AG04450 (cell line): ENCODE measurements around the gene ADAMTS2. TPM values are rescaled to one million over a fixed set of nuclear protein-coding genes. Genes with fewer than 3 reads are reported as not detected.

Experiments
- CTCF ChIA-PET: fragments of 300-600, 350-600 bp; formaldehyde crosslinking; extraction: SDS; loops from one replicate; lab custom pipeline; 2022; ENCODE audit warnings: antibody characterized with exemption, inconsistent platforms; lab: Charles Lee
- POLR2A ChIA-PET: fragments of 350-600 bp; formaldehyde crosslinking; extraction: SDS; loops from one replicate; lab custom pipeline; 2021; ENCODE audit warnings: antibody characterized with exemption, inconsistent platforms; lab: Yijun Ruan, JAX
- DNase-seq: peaks from one replicate; pipeline ENCODE4 v3.0.0-alpha.2; 2011; ENCODE audit warnings: low read depth, low spot score
- H3K27ac ChIP-seq: one replicate; pipeline ENCODE4 v1.5.1; 2012; ENCODE audit warnings: low read depth, low read length, control low read depth
- H3K27me3 ChIP-seq: one replicate; pipeline ENCODE4 v1.6.0; 2012; ENCODE audit warnings: low read length; ENCODE audit not compliant: control insufficient read depth, insufficient read depth
- H3K4me3 ChIP-seq: 2 replicates; pipeline ENCODE4 v1.5.1; 2011; ENCODE audit warnings: mild to moderate bottlenecking, low read depth, low read length, control low read depth
- H3K9me3 ChIP-seq: 2 replicates; pipeline ENCODE4 v1.5.1; 2012; ENCODE audit warnings: low read length; ENCODE audit not compliant: control insufficient read depth, insufficient read depth
- polyA plus RNA-seq: library from polyadenylated mRNA; depleted of rRNA; stranded (reverse); fragments of >200 nt; gene quantifications from 2 replicates; pipeline ENCODE4 v1.2.3, GENCODE V29; 2011
- TF ChIP-seq, protein P1 (sequence below): IDR thresholded peaks from 2 replicates; pipeline ENCODE4 v1.5.1; 2011; ENCODE audit warnings: low read depth, low read length, control low read depth, inconsistent platforms

The ADAMTS2 gene
- polyA plus RNA-seq, 1 experiment: 22.6 TPM

DNA sequence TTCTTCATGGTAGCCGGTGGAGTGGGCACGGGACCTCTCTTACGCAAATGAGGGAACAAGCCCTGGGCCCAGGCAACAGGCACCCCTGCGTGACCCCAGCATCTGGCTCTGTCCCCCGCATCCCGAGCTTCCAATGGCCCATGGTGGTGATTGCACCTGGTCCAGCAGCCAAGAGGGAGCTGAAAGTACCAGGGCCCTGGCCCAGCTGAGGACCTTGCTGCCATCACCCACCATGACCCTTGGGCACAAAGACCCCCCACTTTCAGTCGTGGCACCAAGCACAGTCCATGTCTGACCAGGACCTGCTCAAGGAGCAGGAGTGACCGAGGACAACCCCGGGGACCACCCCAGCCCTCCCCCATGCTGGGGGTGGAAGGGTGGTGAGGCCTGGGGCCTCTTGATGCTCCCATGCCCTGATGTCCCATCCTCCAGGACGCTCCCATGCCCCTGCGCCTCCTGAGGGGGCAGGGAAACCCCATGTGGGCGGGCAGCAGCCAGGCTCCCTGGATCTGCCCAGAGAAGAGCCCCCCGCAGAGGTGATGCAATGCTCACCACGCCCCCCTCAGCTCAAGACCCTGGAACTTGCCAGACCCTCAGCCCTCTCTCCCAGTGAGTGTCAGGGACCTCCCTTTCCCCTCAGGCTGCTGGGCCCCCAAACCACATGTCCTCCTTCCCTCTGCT is 123.9 kb downstream of the ADAMTS2 start:
- Histone ChIP-seq H3K9me3 (peaks cover 20% of the 10 kb centered on the region), H3K27me3 (no peaks in the 10 kb centered on the region), H3K4me3 (no peak overlapping the region), H3K27ac (no peak overlapping the region)
- ChIA-PET POLR2A (no interaction called here), CTCF (interaction anchor here (0.6 kb wide), 1 partner anchor 54 kb away, joined by 3 read pairs; no protein-coding TSS in a partner anchor)
- TF ChIP-seq, protein P1, sequence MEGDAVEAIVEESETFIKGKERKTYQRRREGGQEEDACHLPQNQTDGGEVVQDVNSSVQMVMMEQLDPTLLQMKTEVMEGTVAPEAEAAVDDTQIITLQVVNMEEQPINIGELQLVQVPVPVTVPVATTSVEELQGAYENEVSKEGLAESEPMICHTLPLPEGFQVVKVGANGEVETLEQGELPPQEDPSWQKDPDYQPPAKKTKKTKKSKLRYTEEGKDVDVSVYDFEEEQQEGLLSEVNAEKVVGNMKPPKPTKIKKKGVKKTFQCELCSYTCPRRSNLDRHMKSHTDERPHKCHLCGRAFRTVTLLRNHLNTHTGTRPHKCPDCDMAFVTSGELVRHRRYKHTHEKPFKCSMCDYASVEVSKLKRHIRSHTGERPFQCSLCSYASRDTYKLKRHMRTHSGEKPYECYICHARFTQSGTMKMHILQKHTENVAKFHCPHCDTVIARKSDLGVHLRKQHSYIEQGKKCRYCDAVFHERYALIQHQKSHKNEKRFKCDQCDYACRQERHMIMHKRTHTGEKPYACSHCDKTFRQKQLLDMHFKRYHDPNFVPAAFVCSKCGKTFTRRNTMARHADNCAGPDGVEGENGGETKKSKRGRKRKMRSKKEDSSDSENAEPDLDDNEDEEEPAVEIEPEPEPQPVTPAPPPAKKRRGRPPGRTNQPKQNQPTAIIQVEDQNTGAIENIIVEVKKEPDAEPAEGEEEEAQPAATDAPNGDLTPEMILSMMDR: no peak
- no peak for DNase-seq

DNA sequence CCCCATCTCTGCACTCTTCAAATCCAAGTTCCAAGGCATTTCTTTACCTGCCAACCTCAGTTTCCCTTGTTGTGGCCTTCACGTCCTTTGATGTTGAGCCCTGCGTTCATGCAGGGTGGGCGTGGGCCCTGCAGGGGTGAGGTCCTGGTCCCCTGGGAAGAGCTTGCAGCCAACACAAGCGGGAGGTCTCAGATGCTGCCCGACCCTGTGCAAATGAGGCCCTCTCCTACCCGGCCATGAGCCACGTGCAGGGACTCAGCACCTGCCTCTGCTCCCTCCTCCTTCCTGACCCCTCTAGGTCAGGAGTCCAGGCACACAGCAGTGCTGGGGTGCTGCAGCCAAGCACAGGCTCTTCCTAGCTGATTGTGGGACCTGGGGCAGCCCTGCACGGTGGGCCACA is 124.5 kb downstream of the ADAMTS2 start:
- CTCF ChIA-PET: interaction anchor here (0.6 kb wide), 1 partner anchor 53 kb away, joined by 3 read pairs; no protein-coding TSS in a partner anchor
- TF ChIP-seq, protein P1: no peak
- H3K27me3 ChIP-seq: no peaks in the 10 kb centered on the region
- POLR2A ChIA-PET: no interaction called here
- H3K4me3 ChIP-seq: no peak overlapping the region
- no peak overlapping the region for H3K27ac ChIP-seq
- DNase-seq: no peak
- H3K9me3 ChIP-seq: peaks cover 20% of the 10 kb centered on the region

DNA sequence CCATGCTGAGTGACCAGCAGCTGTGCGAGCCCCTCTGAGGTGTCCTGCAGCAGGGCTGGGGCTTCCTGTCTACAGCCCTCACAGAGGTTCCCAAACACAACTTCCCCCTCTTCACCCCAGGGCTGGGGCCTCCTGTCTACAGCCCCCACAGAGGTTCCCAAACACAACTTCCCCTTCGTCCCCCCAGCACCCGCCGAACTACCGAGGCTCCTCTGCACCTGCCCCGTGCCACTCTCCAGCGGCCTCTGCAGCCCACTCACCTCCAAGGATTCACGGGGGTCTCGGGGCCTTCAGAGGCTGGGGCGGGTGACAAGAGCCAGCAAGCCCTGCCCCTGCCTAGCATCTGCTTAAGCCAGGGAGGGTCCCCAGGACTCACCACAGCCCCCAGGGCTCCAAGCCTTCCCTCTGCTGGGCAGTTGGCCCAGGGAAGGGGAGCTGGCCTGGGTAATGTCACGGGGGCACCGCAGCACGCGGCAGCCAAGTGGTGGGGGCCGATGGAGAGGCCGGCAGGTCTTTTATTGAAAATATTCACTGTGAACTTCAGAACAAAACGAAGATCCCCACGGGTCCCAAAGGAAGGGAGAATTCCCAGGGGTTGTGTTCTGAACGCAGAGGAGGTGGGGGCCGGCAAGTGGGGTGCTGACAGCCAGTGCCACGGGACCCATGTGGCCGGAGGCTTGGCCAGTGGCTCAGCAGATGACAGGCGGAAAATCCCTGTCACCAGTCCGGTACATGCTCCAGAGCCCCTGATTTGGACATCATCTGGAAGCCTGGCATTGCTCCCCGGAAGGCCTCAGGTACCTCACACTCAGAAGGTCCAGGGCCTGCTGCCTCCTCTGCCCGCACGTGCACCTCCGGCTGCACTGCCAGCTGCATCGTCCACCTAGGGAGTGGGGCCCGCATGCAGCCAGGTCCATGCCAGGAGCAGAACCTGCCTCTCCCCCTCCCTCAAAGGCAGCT is 125.3 kb downstream of the ADAMTS2 start:
- H3K9me3 ChIP-seq: peaks cover 13% of the 10 kb centered on the region
- H3K27me3 ChIP-seq: no peaks in the 10 kb centered on the region
- POLR2A ChIA-PET: no interaction called here
- no peak for DNase-seq
- CTCF ChIA-PET: no interaction called here
- TF ChIP-seq, protein P1: no peak
- no peak overlapping the region for H3K4me3 ChIP-seq
- no peak overlapping the region for H3K27ac ChIP-seq

DNA sequence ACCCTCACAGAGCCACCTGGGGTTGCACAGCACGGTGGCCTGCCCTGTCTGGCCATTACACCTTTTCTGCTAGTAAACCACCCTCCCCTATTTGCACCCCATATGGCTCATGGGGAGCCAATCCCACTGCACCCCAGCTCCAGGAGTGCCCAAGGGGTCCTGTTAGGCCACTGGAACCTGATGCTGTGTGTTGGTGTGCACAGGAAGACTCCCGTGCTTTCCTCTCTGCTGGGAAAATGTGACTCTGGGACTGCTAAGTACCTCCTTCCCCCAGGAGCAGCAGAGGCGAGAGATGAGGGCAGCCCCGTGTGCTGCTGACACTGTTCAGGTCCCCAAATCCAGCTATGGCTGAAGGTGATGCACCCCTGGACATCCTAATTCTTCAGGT is 126.3 kb downstream of the ADAMTS2 start:
- H3K9me3 ChIP-seq: peaks cover 3% of the 10 kb centered on the region

More for the DNA sequence above, 126.3 kb downstream of the ADAMTS2 start:
- H3K4me3 ChIP-seq: no peak overlapping the region
- TF ChIP-seq, protein P1: no peak
- DNase-seq: no peak
- ChIA-PET POLR2A (no interaction called here), CTCF (no interaction called here)
- no peak overlapping the region for H3K27ac ChIP-seq
- no peaks in the 10 kb centered on the region for H3K27me3 ChIP-seq
